Measurements from ENCODE around the gene POM121L12.

The POM121L12 gene

DNA sequence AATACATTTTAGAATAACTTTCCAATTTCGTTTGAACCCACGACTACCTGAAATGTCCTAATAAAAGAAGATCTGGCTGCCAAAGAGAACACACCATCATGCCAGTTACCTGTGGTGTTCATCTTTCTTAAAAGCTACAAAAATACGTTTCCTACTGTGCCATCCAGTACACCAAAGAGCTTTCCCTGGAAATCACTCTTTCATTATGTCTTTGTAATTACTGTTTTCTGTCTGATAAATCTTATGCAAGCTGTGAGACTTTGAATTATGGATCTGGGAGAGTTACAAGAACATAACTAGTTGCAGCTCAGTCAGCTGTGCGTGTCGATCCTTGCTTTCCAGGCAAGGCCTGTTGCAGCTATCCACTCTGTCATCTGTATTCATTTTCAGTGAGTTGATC, 12.5 kb upstream of the POM121L12 start:
- no peaks in the 10 kb centered on the region for H3K36me3 ChIP-seq (replicated peaks; ENCODE audit: insufficient read depth, low read length)
- no peak overlapping the region for H3K27ac ChIP-seq (ENCODE audit: low read length)
- TF ChIP-seq, protein P1, sequence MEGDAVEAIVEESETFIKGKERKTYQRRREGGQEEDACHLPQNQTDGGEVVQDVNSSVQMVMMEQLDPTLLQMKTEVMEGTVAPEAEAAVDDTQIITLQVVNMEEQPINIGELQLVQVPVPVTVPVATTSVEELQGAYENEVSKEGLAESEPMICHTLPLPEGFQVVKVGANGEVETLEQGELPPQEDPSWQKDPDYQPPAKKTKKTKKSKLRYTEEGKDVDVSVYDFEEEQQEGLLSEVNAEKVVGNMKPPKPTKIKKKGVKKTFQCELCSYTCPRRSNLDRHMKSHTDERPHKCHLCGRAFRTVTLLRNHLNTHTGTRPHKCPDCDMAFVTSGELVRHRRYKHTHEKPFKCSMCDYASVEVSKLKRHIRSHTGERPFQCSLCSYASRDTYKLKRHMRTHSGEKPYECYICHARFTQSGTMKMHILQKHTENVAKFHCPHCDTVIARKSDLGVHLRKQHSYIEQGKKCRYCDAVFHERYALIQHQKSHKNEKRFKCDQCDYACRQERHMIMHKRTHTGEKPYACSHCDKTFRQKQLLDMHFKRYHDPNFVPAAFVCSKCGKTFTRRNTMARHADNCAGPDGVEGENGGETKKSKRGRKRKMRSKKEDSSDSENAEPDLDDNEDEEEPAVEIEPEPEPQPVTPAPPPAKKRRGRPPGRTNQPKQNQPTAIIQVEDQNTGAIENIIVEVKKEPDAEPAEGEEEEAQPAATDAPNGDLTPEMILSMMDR (IDR thresholded peaks at IDR 0.05; ENCODE audit: low read length) = no peak
- no peak for TF ChIP-seq EZH2phosphoT487 (IDR thresholded peaks at IDR 0.05; ENCODE audit: low read length)
- TF ChIP-seq EZH2 (optimal IDR thresholded peaks at IDR 0.05; ENCODE audit: low read depth, low read length) = no peak
- H3K4me1 ChIP-seq (ENCODE audit: low read length) = no peaks in the 10 kb centered on the region
- H3K9me2 ChIP-seq (replicated peaks; ENCODE audit: insufficient read depth, low read length) = no peaks in the 10 kb centered on the region
- no peaks in the 10 kb centered on the region for H3F3A ChIP-seq (ENCODE audit: insufficient read depth, low read length)
- H3K27me3 ChIP-seq (replicated peaks; ENCODE audit: insufficient read depth, low read length) = no peaks in the 10 kb centered on the region
- no peaks in the 10 kb centered on the region for H3K9me3 ChIP-seq (replicated peaks; ENCODE audit: insufficient read depth, low read length)
- no peak overlapping the region for H3K9ac ChIP-seq (ENCODE audit: low read length)
- H4K20me1 ChIP-seq (ENCODE audit: insufficient read depth, low read length) = no peaks in the 10 kb centered on the region
- no peak overlapping the region for H2AFZ ChIP-seq (ENCODE audit: low read length)
- H3K4me3 ChIP-seq (ENCODE audit: low read length) = no peak overlapping the region
- H3K79me2 ChIP-seq (ENCODE audit: low read length) = no peaks in the 10 kb centered on the region
- H3K4me2 ChIP-seq (ENCODE audit: low read depth, low read length) = no peak overlapping the region
- no peak for DNase-seq

DNA sequence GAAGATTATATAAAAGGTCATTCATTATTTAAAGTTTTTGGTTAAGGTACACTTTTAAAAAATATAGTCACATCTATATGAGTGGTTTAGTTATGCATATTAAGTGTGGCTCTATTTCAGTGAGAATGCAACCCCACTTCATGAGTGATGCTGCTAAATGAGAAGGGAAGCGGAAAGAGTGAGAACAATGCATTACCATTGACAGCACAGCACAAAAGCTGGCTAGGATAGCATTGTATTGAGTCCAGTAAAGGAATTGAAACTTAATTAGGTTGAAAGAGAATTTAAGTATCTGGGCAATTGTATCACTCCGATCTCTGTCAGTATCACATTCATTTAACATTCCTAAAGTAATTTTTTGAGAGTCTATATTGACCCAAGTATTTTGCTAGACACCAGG, 13.2 kb downstream of the POM121L12 start:
- Histone ChIP-seq H3K79me2 (ENCODE audit: low read length) (no peaks in the 10 kb centered on the region), H3K9me2 (replicated peaks; ENCODE audit: insufficient read depth, low read length) (no peaks in the 10 kb centered on the region), H3K27ac (ENCODE audit: low read length) (no peak overlapping the region), H3K9ac (ENCODE audit: low read length) (no peak overlapping the region), H2AFZ (ENCODE audit: low read length) (no peak overlapping the region), H3K4me1 (ENCODE audit: low read length) (no peaks in the 10 kb centered on the region), H3K4me3 (ENCODE audit: low read length) (no peak overlapping the region), H3K36me3 (replicated peaks; ENCODE audit: insufficient read depth, low read length) (no peaks in the 10 kb centered on the region), H3K9me3 (replicated peaks; ENCODE audit: insufficient read depth, low read length) (no peaks in the 10 kb centered on the region), H3K4me2 (ENCODE audit: low read depth, low read length) (no peak overlapping the region), H4K20me1 (ENCODE audit: insufficient read depth, low read length) (no peaks in the 10 kb centered on the region), H3F3A (ENCODE audit: insufficient read depth, low read length) (no peaks in the 10 kb centered on the region), H3K27me3 (replicated peaks; ENCODE audit: insufficient read depth, low read length) (no peaks in the 10 kb centered on the region)
- no peak for DNase-seq
- TF ChIP-seq EZH2 (optimal IDR thresholded peaks at IDR 0.05; ENCODE audit: low read depth, low read length) (no peak), EZH2phosphoT487 (IDR thresholded peaks at IDR 0.05; ENCODE audit: low read length) (no peak)
- TF ChIP-seq, protein P1 (IDR thresholded peaks at IDR 0.05; ENCODE audit: low read length) = no peak

DNA sequence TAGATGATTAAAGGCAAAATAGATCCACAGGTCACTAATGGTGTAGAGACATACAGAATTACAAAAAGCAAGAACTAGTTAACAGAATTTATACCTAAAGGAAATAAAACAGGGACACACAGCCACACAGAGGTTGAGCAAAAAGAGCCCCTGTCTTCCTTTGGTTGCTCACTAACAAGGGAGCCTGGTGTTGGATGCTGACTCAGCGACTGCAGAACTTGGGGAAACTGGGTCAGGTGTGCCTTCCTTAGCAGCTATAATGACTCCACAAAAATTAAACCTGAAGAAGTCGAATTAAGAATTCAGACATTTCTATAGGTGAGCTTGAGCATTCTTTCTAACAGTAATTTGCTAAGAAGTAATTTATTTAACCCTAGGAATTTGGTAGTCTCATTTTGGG, 15.0 kb downstream of the POM121L12 start:
- H4K20me1 ChIP-seq (ENCODE audit: insufficient read depth, low read length) = no peaks in the 10 kb centered on the region
- H3K36me3 ChIP-seq (replicated peaks; ENCODE audit: insufficient read depth, low read length) = no peaks in the 10 kb centered on the region
- no peaks in the 10 kb centered on the region for H3K4me1 ChIP-seq (ENCODE audit: low read length)
- no peak overlapping the region for H3K9ac ChIP-seq (ENCODE audit: low read length)
- H3K27me3 ChIP-seq (replicated peaks; ENCODE audit: insufficient read depth, low read length) = no peaks in the 10 kb centered on the region
- no peak for DNase-seq
- H3K9me3 ChIP-seq (replicated peaks; ENCODE audit: insufficient read depth, low read length) = no peaks in the 10 kb centered on the region
- no peak overlapping the region for H3K4me3 ChIP-seq (ENCODE audit: low read length)
- TF ChIP-seq, protein P1 (IDR thresholded peaks at IDR 0.05; ENCODE audit: low read length) = no peak
- no peak for TF ChIP-seq EZH2phosphoT487 (IDR thresholded peaks at IDR 0.05; ENCODE audit: low read length)
- no peak for TF ChIP-seq EZH2 (optimal IDR thresholded peaks at IDR 0.05; ENCODE audit: low read depth, low read length)
- H3K9me2 ChIP-seq (replicated peaks; ENCODE audit: insufficient read depth, low read length) = no peaks in the 10 kb centered on the region
- H3K4me2 ChIP-seq (ENCODE audit: low read depth, low read length) = no peak overlapping the region
- no peaks in the 10 kb centered on the region for H3K79me2 ChIP-seq (ENCODE audit: low read length)
- no peaks in the 10 kb centered on the region for H3F3A ChIP-seq (ENCODE audit: insufficient read depth, low read length)
- no peak overlapping the region for H2AFZ ChIP-seq (ENCODE audit: low read length)
- H3K27ac ChIP-seq (ENCODE audit: low read length) = no peak overlapping the region

Data from MM.1S (cell line).